Thyroid gland (tissue), 4 donors: ENCODE results near the gene MIGA2. TPM values are rescaled to one million over a fixed set of nuclear protein-coding genes. Genes with fewer than 3 reads are reported as not detected.
A peak's percentile ranks its signal among the peaks of the same experiment; 100 is the strongest.

Source experiments
- DNase-seq, 2 donors: peaks; one replicate each; pipeline ENCODE4 v3.0.0-alpha.2; 2019
- H3K27ac ChIP-seq, 3 donors: fragments of 200-600 bp; sonication (generic); 1 replicate in 2 of 3; 2 replicates in 1 of 3; pipeline ENCODE4 v1.5.1; 2016 to 2019; ENCODE audit warnings: mild to moderate bottlenecking in 1 of 3, moderate library complexity in 1 of 3
- H3K27me3 ChIP-seq: fragments of 200-600 bp; sonication (generic); one replicate; pipeline ENCODE4 v1.5.1; 2019
- H3K36me3 ChIP-seq, 2 donors: fragments of 200-600 bp; sonication (generic); one replicate each; pipeline ENCODE4 v1.5.1; 2016 to 2019
- H3K4me1 ChIP-seq, 2 donors: fragments of 200-600 bp; sonication (generic); one replicate each; pipeline ENCODE4 v1.5.1; 2017 to 2019
- H3K4me3 ChIP-seq, 3 donors: fragments of 200-600 bp; sonication (generic); replicated peaks in 1 of 3; 1 replicate in 2 of 3; 2 replicates in 1 of 3; pipeline ENCODE4 v1.5.1; 2016; ENCODE audit warnings: mild to moderate bottlenecking in 1 of 3
- H3K9me3 ChIP-seq: fragments of 200-600 bp; sonication (generic); one replicate; pipeline ENCODE4 v1.5.1; 2017
- POLR2A ChIP-seq, 2 donors: fragments of 450-650 bp; IDR thresholded peaks; one replicate each; pipeline ENCODE4 v1.6.1; 2017; ENCODE audit warnings: antibody characterized with exemption in 2 of 2, mild to moderate bottlenecking in 2 of 2, moderate library complexity in 1 of 2
- WGBS, 2 donors: methylation state at CpG; one replicate each; pipeline ENCODE4 v1.1.5; 2017; 5-methylcytosine and 5-hydroxymethylcytosine counted together
- intact Hi-C: fragments of 100-400 bp; cut with DNase I; formaldehyde crosslinking; loops from one replicate; pipeline ENCODE4 v1.15.1; 2023
- total RNA-seq, 4 donors: library from RNA; depleted of rRNA; stranded (reverse); fragments of >200 nt; gene quantifications; one replicate each; pipeline ENCODE4 v1.2.3, GENCODE V29; 2016
- TF ChIP-seq, protein P1 (sequence below), 6 experiments: fragments of 200-600 bp in 3 of 6; fragments of 450-650 bp in 3 of 6; sonication (generic) in 3 of 6; IDR thresholded peaks; one replicate each; pipeline ENCODE4 v1.5.1; 2016 to 2019; ENCODE audit warnings: antibody characterized with exemption in 6 of 6, mild to moderate bottlenecking in 2 of 6, inconsistent platforms in 1 of 6, moderate library complexity in 1 of 6

MIGA2 gene
- total RNA-seq, 4 donors from 2014 or later, result 23.9 to 78.8 (median 50.0) TPM

DNA sequence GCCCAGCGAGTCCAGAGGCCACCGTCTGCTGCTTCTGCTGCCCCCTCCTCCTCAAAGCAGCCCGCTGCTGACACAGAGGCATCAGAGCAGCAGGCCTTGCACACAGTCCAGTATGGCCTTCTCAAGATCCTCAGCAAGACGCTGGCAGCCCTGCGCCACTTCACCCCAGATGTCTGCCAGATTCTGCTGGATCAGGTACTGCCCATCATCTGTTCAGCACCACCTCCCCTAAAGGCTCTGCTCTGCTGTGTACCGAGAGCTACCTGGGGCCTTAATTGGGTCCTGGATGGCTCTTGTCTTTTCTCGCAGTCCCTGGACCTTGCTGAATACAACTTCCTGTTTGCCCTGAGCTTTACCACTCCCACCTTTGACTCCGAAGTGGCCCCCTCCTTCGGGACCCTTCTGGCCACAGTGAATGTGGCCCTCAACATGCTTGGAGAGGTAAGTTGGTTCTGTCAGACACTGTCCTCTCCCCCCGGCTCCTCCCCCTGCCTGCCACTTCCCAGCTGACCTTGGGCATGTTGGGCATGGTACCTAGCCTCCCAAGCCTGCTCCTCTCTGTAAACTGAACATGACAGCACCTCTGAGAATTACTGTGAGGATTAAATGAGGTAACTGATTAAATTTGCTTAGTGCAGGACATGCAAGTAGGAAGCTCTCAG, 31.0 kb upstream of the MIGA2 start:
- no peaks in the 10 kb centered on the region for H3K9me3 ChIP-seq
- H3K27ac ChIP-seq, result no peak overlapping the region
- intact Hi-C loops, result no loop called here
- H3K27me3 ChIP-seq, result no peaks in the 10 kb centered on the region
- no peak for TF ChIP-seq POLR2A (IDR thresholded peaks at IDR 0.05)
- TF ChIP-seq, protein P1, sequence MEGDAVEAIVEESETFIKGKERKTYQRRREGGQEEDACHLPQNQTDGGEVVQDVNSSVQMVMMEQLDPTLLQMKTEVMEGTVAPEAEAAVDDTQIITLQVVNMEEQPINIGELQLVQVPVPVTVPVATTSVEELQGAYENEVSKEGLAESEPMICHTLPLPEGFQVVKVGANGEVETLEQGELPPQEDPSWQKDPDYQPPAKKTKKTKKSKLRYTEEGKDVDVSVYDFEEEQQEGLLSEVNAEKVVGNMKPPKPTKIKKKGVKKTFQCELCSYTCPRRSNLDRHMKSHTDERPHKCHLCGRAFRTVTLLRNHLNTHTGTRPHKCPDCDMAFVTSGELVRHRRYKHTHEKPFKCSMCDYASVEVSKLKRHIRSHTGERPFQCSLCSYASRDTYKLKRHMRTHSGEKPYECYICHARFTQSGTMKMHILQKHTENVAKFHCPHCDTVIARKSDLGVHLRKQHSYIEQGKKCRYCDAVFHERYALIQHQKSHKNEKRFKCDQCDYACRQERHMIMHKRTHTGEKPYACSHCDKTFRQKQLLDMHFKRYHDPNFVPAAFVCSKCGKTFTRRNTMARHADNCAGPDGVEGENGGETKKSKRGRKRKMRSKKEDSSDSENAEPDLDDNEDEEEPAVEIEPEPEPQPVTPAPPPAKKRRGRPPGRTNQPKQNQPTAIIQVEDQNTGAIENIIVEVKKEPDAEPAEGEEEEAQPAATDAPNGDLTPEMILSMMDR (IDR thresholded peaks at IDR 0.05), result no peak
- whole genome bisulfite sequencing, 2 donors, result 81 to 83% methylated on average over 7 to 10 of the region's 10 CpGs
- peaks cover 37 to 55% of the 10 kb centered on the region in 2 donors for H3K36me3 ChIP-seq
- H3K4me3 ChIP-seq, result no peak overlapping the region
- DNase-seq, result no peak
- no peaks in the 10 kb centered on the region for H3K4me1 ChIP-seq

DNA sequence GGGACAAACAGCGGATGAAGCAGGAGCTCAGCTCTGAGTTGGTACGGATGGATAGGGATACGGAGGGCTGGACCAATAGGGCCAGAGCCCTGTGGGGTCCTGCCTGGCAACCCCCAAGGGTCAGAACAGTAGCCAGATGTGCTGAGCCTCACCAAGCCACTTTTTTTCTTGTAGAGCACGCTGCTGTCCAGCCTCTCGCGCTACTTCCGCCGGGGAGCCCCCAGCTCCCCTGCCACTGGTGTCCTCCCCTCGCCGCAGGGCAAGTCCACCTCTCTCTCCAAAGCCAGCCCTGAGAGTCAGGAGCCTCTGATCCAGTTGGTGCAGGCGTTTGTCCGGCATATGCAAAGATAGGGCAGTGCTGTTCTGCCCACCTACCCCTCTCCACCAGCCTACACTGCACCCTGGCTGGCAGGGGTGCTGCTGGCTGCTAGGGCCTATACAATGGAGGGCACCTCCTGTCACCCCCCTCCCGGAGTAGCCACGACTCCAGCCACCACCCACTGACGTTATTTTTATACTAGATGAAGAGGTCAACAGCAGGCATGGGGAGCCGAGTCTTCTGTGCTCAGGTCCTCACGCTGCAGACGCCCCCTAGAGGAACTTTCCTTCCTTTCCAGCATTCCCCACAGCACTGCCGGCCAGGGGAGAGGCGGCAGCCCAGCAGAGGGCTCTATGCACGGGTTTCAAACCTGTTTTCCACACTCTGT, 29.9 kb upstream of the MIGA2 start:
- 61 to 62% methylated on average over 16 to 21 of the region's 21 CpGs for WGBS, 2 donors
- no peaks in the 10 kb centered on the region for H3K9me3 ChIP-seq
- no peak overlapping the region for H3K27ac ChIP-seq
- no peak overlapping the region for H3K4me3 ChIP-seq
- TF ChIP-seq, protein P1 (IDR thresholded peaks at IDR 0.05), result peak; percentile 45 to 80 (median 55)
- no peak for TF ChIP-seq POLR2A (IDR thresholded peaks at IDR 0.05)
- peak; percentile 52 to 54 for DNase-seq
- H3K27me3 ChIP-seq, result no peaks in the 10 kb centered on the region
- intact Hi-C loops, result no loop called here
- H3K36me3 ChIP-seq, result peaks cover 31 to 46% of the 10 kb centered on the region in 2 donors
- no peaks in the 10 kb centered on the region for H3K4me1 ChIP-seq

DNA sequence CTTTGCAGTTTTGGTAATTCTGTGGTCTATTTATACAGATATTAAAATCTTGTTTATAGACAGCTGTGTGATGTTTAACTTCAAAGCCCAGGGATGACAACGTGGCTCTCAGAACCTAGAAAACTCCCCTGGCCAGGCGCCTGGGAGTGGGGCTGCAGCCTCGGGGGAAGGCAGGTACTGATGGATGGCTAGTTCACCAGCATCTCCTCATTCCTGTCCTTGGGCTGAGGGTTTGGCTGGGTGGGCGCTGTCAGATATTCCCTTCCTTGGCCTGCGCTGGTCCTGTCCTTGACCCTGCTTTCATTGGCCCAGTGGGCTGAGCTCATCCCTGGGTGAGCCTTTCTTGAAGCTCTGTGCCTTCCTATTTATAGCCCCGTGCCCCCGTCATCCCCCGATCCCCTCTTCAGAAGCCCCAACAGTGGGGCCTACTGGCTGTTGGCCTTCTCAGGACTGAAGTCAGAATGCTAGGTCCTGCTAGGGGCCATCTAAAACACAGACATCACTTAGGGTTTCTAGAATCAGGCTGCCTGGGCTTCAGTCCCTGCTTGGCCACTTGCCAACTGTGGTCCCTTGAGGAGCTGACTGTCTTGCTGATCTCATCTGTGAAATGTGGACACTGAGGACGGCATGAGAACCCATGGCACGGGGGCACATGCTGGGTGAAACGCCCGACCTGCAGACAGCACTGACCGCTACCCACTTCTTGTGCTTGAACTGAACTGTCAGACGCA, 29.2 kb upstream of the MIGA2 start:
- no peak overlapping the region for H3K27ac ChIP-seq
- intact Hi-C loops, result no loop called here
- no peaks in the 10 kb centered on the region for H3K9me3 ChIP-seq
- 79 to 87% methylated on average over 11 to 14 of the region's 14 CpGs for WGBS, 2 donors
- H3K4me1 ChIP-seq, result no peaks in the 10 kb centered on the region
- H3K27me3 ChIP-seq, result no peaks in the 10 kb centered on the region
- no peak overlapping the region for H3K4me3 ChIP-seq
- DNase-seq, result no peak
- H3K36me3 ChIP-seq, result peaks cover 24 to 39% of the 10 kb centered on the region in 2 donors
- no peak for TF ChIP-seq POLR2A (IDR thresholded peaks at IDR 0.05)
- TF ChIP-seq, protein P1 (IDR thresholded peaks at IDR 0.05), result peak in 1 of 6 experiments; percentile 3

DNA sequence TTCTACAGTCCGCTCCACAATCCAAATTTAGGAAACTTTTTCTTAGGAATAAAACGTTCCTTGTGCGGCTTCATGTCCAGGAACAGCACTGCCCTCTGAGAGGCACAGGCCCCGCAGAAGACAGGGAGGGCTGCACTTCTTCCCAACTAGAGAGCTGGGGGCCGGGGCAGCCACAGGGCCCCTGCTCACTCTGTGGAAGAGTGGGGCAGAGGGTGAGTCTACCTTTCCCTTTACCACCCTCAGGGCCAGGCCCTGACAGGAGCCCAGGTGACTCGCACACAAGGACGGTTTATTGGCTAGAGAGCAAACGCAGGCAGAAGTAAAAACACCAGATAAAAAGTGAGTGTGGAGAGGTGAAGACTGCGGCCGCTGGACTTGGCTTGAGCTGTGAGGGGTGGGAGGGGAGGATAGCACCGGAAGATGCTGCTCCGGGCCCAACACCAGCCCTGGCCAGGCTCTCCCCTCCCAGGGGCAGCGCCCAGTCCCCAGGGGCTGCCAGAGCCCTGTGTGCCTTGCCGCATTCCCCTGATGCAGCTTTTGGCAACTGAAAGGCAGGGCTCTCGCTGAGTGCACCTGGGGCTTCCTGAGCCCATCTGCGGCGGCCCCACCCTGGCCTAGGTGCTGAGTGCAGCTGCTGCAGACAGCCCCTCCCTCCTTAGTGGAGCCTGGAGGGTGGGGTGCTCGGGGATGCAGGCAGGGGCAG, 28.5 kb upstream of the MIGA2 start:
- intact Hi-C loops, result no loop called here
- 88 to 90% methylated on average over 12 to 18 of the region's 18 CpGs for WGBS, 2 donors
- TF ChIP-seq, protein P1 (IDR thresholded peaks at IDR 0.05), result no peak
- TF ChIP-seq POLR2A (IDR thresholded peaks at IDR 0.05), result no peak
- Histone ChIP-seq H3K4me3 (no peak overlapping the region), H3K27me3 (no peaks in the 10 kb centered on the region), H3K9me3 (no peaks in the 10 kb centered on the region), H3K4me1 (no peaks in the 10 kb centered on the region), H3K36me3 (peaks cover 21 to 32% of the 10 kb centered on the region in 2 donors), H3K27ac (no peak overlapping the region)
- DNase-seq, result no peak
